Spleen (tissue), 11 donors: ENCODE data around the gene LRRC32. TPM values are rescaled to one million over a fixed set of nuclear protein-coding genes. Genes with fewer than 3 reads are reported as not detected.

ENCODE experiments used
- DNase-seq: peaks from one replicate; pipeline ENCODE4 v3.0.0-alpha.2; 2020
- H3K27ac ChIP-seq, 8 donors: fragments of 200-600 bp; sonication (generic) in 7 of 8; 1 replicate in 4 of 8; 2 replicates in 4 of 8; pipeline versions ENCODE4 v1.5.0 to v1.8.0; 2016 to 2021; ENCODE audit warnings: inconsistent platforms in 4 of 8, mild to moderate bottlenecking in 4 of 8, moderate library complexity in 1 of 8
- H3K27me3 ChIP-seq, 7 donors: fragments of 200-600 bp; sonication (generic) in 6 of 7; replicated peaks in 1 of 7; 1 replicate in 4 of 7; 2 replicates in 3 of 7; pipeline versions ENCODE4 v1.5.0 to v1.8.0; 2016 to 2021; ENCODE audit warnings: inconsistent platforms in 3 of 7, mild to moderate bottlenecking in 1 of 7
- H3K36me3 ChIP-seq, 6 donors: fragments of 200-600 bp; sonication (generic) in 5 of 6; 1 replicate in 4 of 6; 2 replicates in 2 of 6; pipeline versions ENCODE4 v1.5.0 to v1.8.0; 2016 to 2021; ENCODE audit warnings: inconsistent platforms in 2 of 6
- H3K4me1 ChIP-seq, 6 donors: fragments of 200-600 bp; sonication (generic) in 5 of 6; 1 replicate in 3 of 6; 2 replicates in 3 of 6; pipeline versions ENCODE4 v1.5.0 to v1.8.0; 2016 to 2021; ENCODE audit warnings: inconsistent platforms in 3 of 6
- H3K4me3 ChIP-seq, 8 donors: fragments of 200-600 bp; sonication (generic) in 7 of 8; 1 replicate in 4 of 8; 2 replicates in 4 of 8; pipeline versions ENCODE4 v1.5.0 to v1.8.0; 2016 to 2021; ENCODE audit warnings: inconsistent platforms in 4 of 8, mild to moderate bottlenecking in 4 of 8, moderate library complexity in 2 of 8
- H3K9me3 ChIP-seq, 8 donors: fragments of 200-600 bp; sonication (generic) in 7 of 8; 1 replicate in 4 of 8; 2 replicates in 4 of 8; pipeline versions ENCODE4 v1.5.0 to v1.8.0; 2016 to 2021; ENCODE audit warnings: inconsistent platforms in 4 of 8
- POLR2A ChIP-seq, 3 donors: fragments of 450-650 bp; IDR thresholded peaks; one replicate each; pipeline ENCODE4 v1.5.1; 2017; ENCODE audit warnings: antibody characterized with exemption in 3 of 3, mild to moderate bottlenecking in 1 of 3
- POLR2AphosphoS5 ChIP-seq, 3 donors: sonication (generic); formaldehyde crosslinking; IDR thresholded peaks; one replicate each; pipeline ENCODE4 v1.5.1; 2017; ENCODE audit warnings: antibody characterized with exemption in 3 of 3
- WGBS, 5 donors: extraction: QIAGEN DNeasy Blood & Tissue Kit in 3 of 5; methylation state at CpG; one replicate each; pipeline versions ENCODE4 v1.1.5 to v1.1.7; 2013 to 2018; 5-methylcytosine and 5-hydroxymethylcytosine counted together
- intact Hi-C: fragments of 100-400 bp; cut with DNase I; formaldehyde crosslinking; loops from one replicate; pipeline ENCODE4 v1.15.0; 2023; ENCODE audit warnings: low total_unique reads
- polyA plus RNA-seq, 3 donors: library from polyadenylated mRNA; stranded (reverse); fragments of 200-250 nt; gene quantifications; one replicate each; pipeline ENCODE4 v1.2.1, GENCODE V29; 2013
- total RNA-seq, 7 donors: library from RNA; depleted of rRNA in 3 of 7; stranded (reverse); fragments of >200 nt in 3 of 7; fragmentation: NEBNext Ultra II Directional in 4 of 7; extraction: Animal tissue kit (Norgen Biotek cat#: 25700) in 4 of 7; gene quantifications; one replicate each; pipeline versions ENCODE4 v1.1.0 to v1.2.1, GENCODE V29; 2016 to 2021
- TF ChIP-seq, protein P1 (sequence below), 11 experiments: fragments of 200-600 bp in 7 of 11; fragments of 450-650 bp in 4 of 11; sonication (generic) in 4 of 11; IDR thresholded peaks in 8 of 11; conservative IDR thresholded peaks in 3 of 11; 1 replicate in 7 of 11; 2 replicates in 4 of 11; pipeline versions ENCODE4 v1.4.0 to v1.8.0; 2016 to 2021; ENCODE audit warnings: antibody characterized with exemption in 11 of 11, inconsistent platforms in 4 of 11, mild to moderate bottlenecking in 1 of 11
- donor health status: healthy with polysubstance abuse.
- donor health status: DM: no; HTN: no; CAD: no; lungs with moderate emphysema.
- donor health status: DM: no; HTN: no; CAD: no.
- donor health status: Bipolar disorder and iron deficiency.
- donor health status: healthy.
- donor health status: DM: no; HTN: no; CAD: no.
- donor health status: DM: yes; HTN: yes; CAD: no.

The LRRC32 gene
- total and polyA plus RNA-seq, 10 donors = 25.9 to 214 (median 74.3) TPM

DNA sequence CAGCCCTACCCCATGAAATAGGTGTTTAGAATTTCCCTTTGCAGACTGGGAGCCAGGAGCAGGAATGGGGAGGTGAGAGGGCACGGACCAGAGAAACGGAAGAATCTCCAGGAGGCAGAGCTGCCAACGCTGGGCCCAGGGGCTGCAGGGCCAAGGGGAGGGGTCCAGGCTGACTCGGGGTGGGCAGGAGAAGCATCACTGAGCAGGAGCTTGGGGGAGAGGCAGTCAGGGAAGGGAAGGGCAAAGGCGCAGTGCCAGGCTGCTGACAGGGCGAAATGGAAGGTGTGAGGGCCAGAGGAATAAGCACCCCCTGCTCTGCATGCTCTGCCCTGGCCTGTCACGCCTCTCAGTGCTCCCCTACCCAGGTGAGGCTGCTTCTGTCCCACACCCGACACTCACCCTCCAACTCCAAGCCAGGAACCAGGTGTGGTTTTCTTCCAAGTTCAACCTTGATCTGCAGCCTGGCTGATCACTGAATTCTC, 14.5 kb downstream of the LRRC32 start:
- H3K9me3 ChIP-seq = no peaks in the 10 kb centered on the region
- DNase-seq = no peak
- intact Hi-C loops = no loop called here
- peak overlapping the region in 3 of 8 donors; percentile 14 to 21 (median 15) for H3K27ac ChIP-seq
- peaks cover 0 to 42% (median 28%) of the 10 kb centered on the region in 6 donors for H3K4me1 ChIP-seq
- no peak overlapping the region for H3K4me3 ChIP-seq
- TF ChIP-seq POLR2AphosphoS5 (IDR thresholded peaks at IDR 0.05) (no peak), POLR2A (IDR thresholded peaks at IDR 0.05) (no peak)
- TF ChIP-seq, protein P1, sequence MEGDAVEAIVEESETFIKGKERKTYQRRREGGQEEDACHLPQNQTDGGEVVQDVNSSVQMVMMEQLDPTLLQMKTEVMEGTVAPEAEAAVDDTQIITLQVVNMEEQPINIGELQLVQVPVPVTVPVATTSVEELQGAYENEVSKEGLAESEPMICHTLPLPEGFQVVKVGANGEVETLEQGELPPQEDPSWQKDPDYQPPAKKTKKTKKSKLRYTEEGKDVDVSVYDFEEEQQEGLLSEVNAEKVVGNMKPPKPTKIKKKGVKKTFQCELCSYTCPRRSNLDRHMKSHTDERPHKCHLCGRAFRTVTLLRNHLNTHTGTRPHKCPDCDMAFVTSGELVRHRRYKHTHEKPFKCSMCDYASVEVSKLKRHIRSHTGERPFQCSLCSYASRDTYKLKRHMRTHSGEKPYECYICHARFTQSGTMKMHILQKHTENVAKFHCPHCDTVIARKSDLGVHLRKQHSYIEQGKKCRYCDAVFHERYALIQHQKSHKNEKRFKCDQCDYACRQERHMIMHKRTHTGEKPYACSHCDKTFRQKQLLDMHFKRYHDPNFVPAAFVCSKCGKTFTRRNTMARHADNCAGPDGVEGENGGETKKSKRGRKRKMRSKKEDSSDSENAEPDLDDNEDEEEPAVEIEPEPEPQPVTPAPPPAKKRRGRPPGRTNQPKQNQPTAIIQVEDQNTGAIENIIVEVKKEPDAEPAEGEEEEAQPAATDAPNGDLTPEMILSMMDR (IDR thresholded peaks at IDR 0.05 in 8 of 11, conservative IDR thresholded peaks at IDR 0.05 in 3 of 11) = no peak
- peaks cover 0 to 4% (median 0%) of the 10 kb centered on the region in 7 donors for H3K27me3 ChIP-seq
- WGBS, 5 donors = 78 to 91% (median 81%) methylated on average over 8 of the region's 8 CpGs
- peaks cover 0 to 42% (median 13%) of the 10 kb centered on the region in 6 donors for H3K36me3 ChIP-seq

DNA sequence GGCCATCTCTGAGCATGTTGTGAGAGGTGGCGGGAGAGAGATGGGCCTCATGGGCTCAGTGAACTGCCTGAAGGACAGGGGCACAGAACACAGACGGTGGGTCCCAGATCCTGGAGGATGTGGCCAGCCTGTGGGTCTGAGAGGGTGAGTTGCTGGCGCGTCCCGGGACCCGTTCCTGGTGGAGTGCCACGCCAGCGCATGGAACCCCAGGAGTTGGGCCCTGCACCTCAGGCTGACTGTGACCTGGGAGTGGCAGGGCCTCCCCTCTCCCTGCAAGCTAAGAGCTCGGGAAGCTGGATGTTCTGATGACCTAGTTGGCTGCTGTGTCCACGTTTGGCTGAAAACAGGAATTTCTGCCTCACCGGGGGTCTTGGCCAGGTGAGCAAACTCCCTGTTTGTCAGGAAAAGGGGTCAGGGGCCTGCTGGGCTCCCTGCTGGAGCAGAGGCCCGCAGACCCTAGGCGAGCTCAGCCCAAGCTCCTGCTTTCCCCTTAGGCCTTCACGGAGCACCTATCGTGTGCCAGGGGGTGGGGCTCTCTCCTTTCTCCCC, 15.0 kb downstream of the LRRC32 start:
- H3K4me3 ChIP-seq = no peak overlapping the region
- TF ChIP-seq, protein P1 (IDR thresholded peaks at IDR 0.05 in 8 of 11, conservative IDR thresholded peaks at IDR 0.05 in 3 of 11) = no peak
- TF ChIP-seq POLR2AphosphoS5 (IDR thresholded peaks at IDR 0.05) (no peak), POLR2A (IDR thresholded peaks at IDR 0.05) (no peak)
- DNase-seq = no peak
- intact Hi-C loops = no loop called here
- H3K27me3 ChIP-seq = peaks cover 0 to 4% (median 0%) of the 10 kb centered on the region in 7 donors
- no peaks in the 10 kb centered on the region for H3K9me3 ChIP-seq
- WGBS, 5 donors = 84 to 88% (median 86%) methylated on average over 13 to 15 of the region's 15 CpGs
- peaks cover 0 to 42% (median 28%) of the 10 kb centered on the region in 6 donors for H3K4me1 ChIP-seq
- peaks cover 0 to 37% (median 11%) of the 10 kb centered on the region in 6 donors for H3K36me3 ChIP-seq
- H3K27ac ChIP-seq = peak overlapping the region in 3 of 8 donors; percentile 14 to 44 (median 15)

DNA sequence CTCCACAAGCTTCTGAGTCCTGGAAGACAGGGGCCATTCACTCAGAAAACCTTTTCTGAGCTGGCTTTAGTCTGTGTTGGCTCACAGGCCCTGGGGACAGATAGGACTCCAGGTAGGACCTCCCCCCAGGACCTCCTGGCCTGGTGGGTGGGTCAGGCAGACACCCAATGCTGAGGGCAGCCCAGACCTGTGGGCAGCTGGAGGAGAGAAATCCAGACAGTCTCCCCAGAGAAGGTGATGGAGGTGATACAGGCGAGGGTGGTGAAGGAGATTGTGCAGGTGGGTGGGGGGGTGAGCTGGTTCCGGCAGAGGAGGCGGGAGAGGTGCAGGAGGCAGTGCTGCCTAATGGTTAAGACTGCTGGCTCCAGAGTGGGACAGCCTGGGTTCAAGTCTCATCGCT, 15.6 kb downstream of the LRRC32 start:
- H3K27me3 ChIP-seq = peaks cover 0 to 4% (median 0%) of the 10 kb centered on the region in 7 donors
- H3K4me1 ChIP-seq = peaks cover 0 to 41% (median 27%) of the 10 kb centered on the region in 6 donors
- H3K27ac ChIP-seq = peak overlapping the region in 3 of 8 donors; percentile 14 to 44 (median 26)
- no peaks in the 10 kb centered on the region for H3K9me3 ChIP-seq
- H3K36me3 ChIP-seq = peaks cover 0 to 31% (median 7%) of the 10 kb centered on the region in 6 donors
- intact Hi-C loops = no loop called here
- WGBS, 5 donors = 83 to 94% (median 91%) methylated on average over 4 of the region's 4 CpGs
- no peak for TF ChIP-seq POLR2AphosphoS5 (IDR thresholded peaks at IDR 0.05)
- TF ChIP-seq, protein P1 (IDR thresholded peaks at IDR 0.05 in 8 of 11, conservative IDR thresholded peaks at IDR 0.05 in 3 of 11) = no peak
- no peak for TF ChIP-seq POLR2A (IDR thresholded peaks at IDR 0.05)
- no peak for DNase-seq
- H3K4me3 ChIP-seq = no peak overlapping the region

DNA sequence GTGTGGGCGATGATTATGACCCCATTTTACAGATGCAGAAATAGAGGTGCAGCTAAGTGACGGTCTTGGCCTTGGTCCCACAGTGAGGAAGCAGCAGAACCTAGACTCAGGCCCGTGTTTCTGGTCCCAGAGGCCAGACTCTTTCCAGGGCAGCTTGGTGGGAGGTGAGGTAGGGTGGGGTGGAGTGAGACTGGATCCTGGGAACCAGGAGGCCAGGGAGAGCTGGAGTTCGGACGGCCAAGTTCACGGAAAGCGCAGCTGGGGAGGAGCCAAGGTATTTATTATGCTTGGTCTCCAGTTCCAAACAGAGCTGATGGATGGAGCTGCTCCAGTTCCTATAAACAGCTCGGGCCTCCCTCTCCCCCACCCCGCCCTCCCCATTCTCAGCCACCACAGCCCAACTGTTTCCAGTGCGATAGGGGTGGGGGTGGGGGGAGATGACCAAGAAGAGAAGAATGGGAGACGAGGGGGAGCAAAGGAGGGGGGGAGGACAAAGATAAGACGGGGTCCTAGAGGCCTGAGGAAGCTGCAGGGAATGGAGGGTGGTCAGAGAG, 16.2 kb downstream of the LRRC32 start:
- WGBS, 5 donors = 65 to 81% (median 73%) methylated on average over 11 to 12 of the region's 12 CpGs
- Histone ChIP-seq H3K27me3 (peaks cover 0 to 4% (median 0%) of the 10 kb centered on the region in 7 donors), H3K27ac (peak overlapping the region in 5 of 8 donors; percentile 14 to 44 (median 39)), H3K36me3 (peaks cover 0 to 25% (median 3%) of the 10 kb centered on the region in 6 donors), H3K4me3 (no peak overlapping the region), H3K4me1 (peaks cover 0 to 41% (median 25%) of the 10 kb centered on the region in 6 donors), H3K9me3 (no peaks in the 10 kb centered on the region)
- TF ChIP-seq, protein P1 (IDR thresholded peaks at IDR 0.05 in 8 of 11, conservative IDR thresholded peaks at IDR 0.05 in 3 of 11) = no peak
- TF ChIP-seq POLR2AphosphoS5 (IDR thresholded peaks at IDR 0.05) (no peak), POLR2A (IDR thresholded peaks at IDR 0.05) (no peak)
- intact Hi-C loops = no loop called here
- DNase-seq = no peak
